Breast epithelium (tissue), 3 donors: ENCODE measurements around the gene CTIF.

ENCODE experiments used
- CTCF ChIP-seq, 3 donors: fragments of 450-650 bp; IDR thresholded peaks; one replicate each; pipeline ENCODE4 v1.5.1; 2016 to 2017; ENCODE audit warnings: antibody characterized with exemption in 3 of 3, mild to moderate bottlenecking in 3 of 3, moderate library complexity in 3 of 3
- POLR2AphosphoS5 ChIP-seq, 3 donors: sonication (generic); formaldehyde crosslinking; IDR thresholded peaks; one replicate each; pipeline ENCODE4 v1.6.1; 2017; ENCODE audit warnings: antibody characterized with exemption in 3 of 3

- TF ChIP-seq POLR2AphosphoS5 (IDR thresholded peaks at IDR 0.05) (no peak), CTCF (IDR thresholded peaks at IDR 0.05) (no peak)
Measured at GRCh38 chr18:48757367-48757766, 218.5 kb downstream of the CTIF start.
